ENCODE data around the gene PCBP3.

- TF ChIP-seq POLR2A (IDR thresholded peaks at IDR 0.05; ENCODE audit: low read depth, low read length) (no peak), TCF12 (IDR thresholded peaks at IDR 0.05; ENCODE audit: low read depth, low read length) (no peak), YY1 (IDR thresholded peaks at IDR 0.05; ENCODE audit: low read depth, low read length) (no peak), ZBTB33 (IDR thresholded peaks at IDR 0.05) (no peak), EZH2 (IDR thresholded peaks at IDR 0.05; ENCODE audit: borderline replicate concordance, control insufficient read depth, low read depth, low read length) (no peak), CHD4 (IDR thresholded peaks at IDR 0.05) (no peak), CREB1 (IDR thresholded peaks at IDR 0.05; ENCODE audit: low read depth) (no peak), CEBPB (IDR thresholded peaks at IDR 0.05; ENCODE audit: borderline replicate concordance in 1 of 2, low read depth in 2 of 2, low read length in 2 of 2) (no peak)
These were observed 107.4 kb downstream of the PCBP3 start for GRCh38 chr21:45750936-45751335.

All from GM12878 (cell line).